Astrocyte (in vitro differentiated cells and primary cell): ENCODE data around the gene DGKZ. TPM values are rescaled to one million over a fixed set of nuclear protein-coding genes. Genes with fewer than 3 reads are reported as not detected.

ENCODE experiments used
- DNase-seq: peaks from one replicate; pipeline ENCODE4 v3.0.0-alpha.2; 2010; ENCODE audit warnings: low read depth
- FAIRE-seq: peaks from 2 replicates; lab custom pipeline; 2011; peaks lifted over from hg19 to GRCh38; lab: Jason Lieb, UNC
- H2AFZ ChIP-seq: 2 replicates; pipeline ENCODE4 v1.6.0; 2012; ENCODE audit warnings: low read depth, low read length, inconsistent platforms
- H3K27ac ChIP-seq: 2 replicates; pipeline ENCODE4 v1.5.1; 2011; ENCODE audit warnings: low read depth, low read length, inconsistent platforms
- H3K27me3 ChIP-seq: 2 replicates; pipeline ENCODE4 v1.6.0; 2011; ENCODE audit warnings: low read length, inconsistent platforms; ENCODE audit not compliant: insufficient read depth
- H3K36me3 ChIP-seq: 2 replicates; pipeline ENCODE4 v1.5.1; 2011; ENCODE audit warnings: low read length, inconsistent platforms; ENCODE audit not compliant: insufficient read depth
- H3K4me1 ChIP-seq: 2 replicates; pipeline ENCODE4 v1.5.1; 2011; ENCODE audit warnings: low read length, inconsistent platforms; ENCODE audit not compliant: insufficient read depth
- H3K4me2 ChIP-seq: 2 replicates; pipeline ENCODE4 v1.6.0; 2012; ENCODE audit warnings: low read length, inconsistent platforms
- H3K4me3 ChIP-seq: 2 replicates; pipeline ENCODE4 v1.5.1; 2011; ENCODE audit warnings: low read depth, mild to moderate bottlenecking, low read length, inconsistent platforms; ENCODE audit not compliant: insufficient read depth
- H3K79me2 ChIP-seq: 2 replicates; pipeline ENCODE4 v1.6.0; 2012; ENCODE audit warnings: mild to moderate bottlenecking, low read length, inconsistent platforms; ENCODE audit not compliant: insufficient read depth
- H3K9ac ChIP-seq: 2 replicates; pipeline ENCODE4 v1.6.0; 2012; ENCODE audit warnings: mild to moderate bottlenecking, low read length, inconsistent platforms
- H3K9me3 ChIP-seq: 2 replicates; pipeline ENCODE4 v1.5.1; 2012; ENCODE audit warnings: low read depth, mild to moderate bottlenecking, low read length, inconsistent platforms; ENCODE audit not compliant: insufficient read depth
- H4K20me1 ChIP-seq: 2 replicates; pipeline ENCODE4 v1.6.0; 2012; ENCODE audit warnings: low read length, inconsistent platforms; ENCODE audit not compliant: insufficient read depth
- H3K27ac Mint-ChIP-seq: one replicate; pipeline ENCODE4 v1.8.0; 2021; ENCODE audit warnings: mild to moderate bottlenecking, mixed read lengths; ENCODE audit not compliant: unreplicated experiment
- H3K27me3 Mint-ChIP-seq: one replicate; pipeline ENCODE4 v1.8.0; 2021; ENCODE audit warnings: low read depth, mixed read lengths; ENCODE audit not compliant: unreplicated experiment
- H3K36me3 Mint-ChIP-seq: one replicate; pipeline ENCODE4 v1.8.0; 2021; ENCODE audit warnings: low read depth, mixed read lengths; ENCODE audit not compliant: unreplicated experiment
- H3K4me1 Mint-ChIP-seq: one replicate; pipeline ENCODE4 v1.8.0; 2021; ENCODE audit warnings: low read depth, mixed read lengths; ENCODE audit not compliant: unreplicated experiment
- H3K4me3 Mint-ChIP-seq: one replicate; pipeline ENCODE4 v1.8.0; 2021; ENCODE audit warnings: mild to moderate bottlenecking, moderate library complexity, mixed read lengths; ENCODE audit not compliant: unreplicated experiment
- H3K9me3 Mint-ChIP-seq: one replicate; pipeline ENCODE4 v1.8.0; 2021; ENCODE audit warnings: mild to moderate bottlenecking, mixed read lengths; ENCODE audit not compliant: unreplicated experiment
- CTCF ChIP-seq: IDR thresholded peaks from 2 replicates; pipeline ENCODE4 v1.5.1; 2011; ENCODE audit warnings: low read depth, mild to moderate bottlenecking, inconsistent platforms, low read length, moderate library complexity; ENCODE audit not compliant: insufficient read depth
- EZH2 ChIP-seq: IDR thresholded peaks from 2 replicates; pipeline ENCODE4 v1.6.1; 2012; ENCODE audit warnings: mild to moderate bottlenecking, low read length, inconsistent platforms; ENCODE audit not compliant: insufficient read depth
- total RNA-seq: library from RNA; stranded (reverse); gene quantifications from 2 replicates; pipeline ENCODE4 v1.2.1, GENCODE V29; 2021

The DGKZ gene
- total RNA-seq, 1 donor from 2014 or later, result 59.3 TPM

- H3K4me3 ChIP-seq, result no peak overlapping the region
- H3K79me2 ChIP-seq, result no peaks in the 10 kb centered on the region
- H3K27ac ChIP-seq, result no peak overlapping the region
- no peak overlapping the region for H3K4me2 ChIP-seq
- no peak overlapping the region for H2AFZ ChIP-seq
- TF ChIP-seq CTCF, result no peak
- TF ChIP-seq EZH2, result no peak
- H3K36me3 ChIP-seq, result peaks cover 50% of the 10 kb centered on the region
- peaks cover 11% of the 10 kb centered on the region for H3K4me1 Mint-ChIP-seq
- H3K9me3 Mint-ChIP-seq, result peaks cover 1% of the 10 kb centered on the region
- no peaks in the 10 kb centered on the region for H3K9me3 ChIP-seq
- DNase-seq, result no peak
- H3K4me1 ChIP-seq, result no peaks in the 10 kb centered on the region
- H3K9ac ChIP-seq, result no peak overlapping the region
- peaks cover 43% of the 10 kb centered on the region for H4K20me1 ChIP-seq
- H3K27me3 Mint-ChIP-seq, result no peaks in the 10 kb centered on the region
- peaks cover 41% of the 10 kb centered on the region for H3K36me3 Mint-ChIP-seq
- no peak for FAIRE-seq
- no peak overlapping the region for H3K4me3 Mint-ChIP-seq
- H3K27ac Mint-ChIP-seq, result no peak overlapping the region
- H3K27me3 ChIP-seq, result no peaks in the 10 kb centered on the region
Measured at GRCh38 chr11:46319074-46319453, 28.2 kb upstream of the DGKZ start.

GRCh38 chr11:46321757-46322156 lies 25.5 kb upstream of the DGKZ start:
- H3K36me3 Mint-ChIP-seq, result peaks cover 39% of the 10 kb centered on the region
- peak overlapping the region; percentile 22 for H3K27ac Mint-ChIP-seq
- peaks cover 1% of the 10 kb centered on the region for H3K9me3 Mint-ChIP-seq
- Histone ChIP-seq H2AFZ (no peak overlapping the region), H3K36me3 (peaks cover 41% of the 10 kb centered on the region), H4K20me1 (peaks cover 33% of the 10 kb centered on the region), H3K27me3 (no peaks in the 10 kb centered on the region), H3K4me1 (no peaks in the 10 kb centered on the region), H3K9me3 (no peaks in the 10 kb centered on the region), H3K79me2 (no peaks in the 10 kb centered on the region), H3K9ac (no peak overlapping the region), H3K4me2 (no peak overlapping the region), H3K27ac (no peak overlapping the region), H3K4me3 (no peak overlapping the region)
- DNase-seq (no peak), FAIRE-seq (no peak)
- TF ChIP-seq EZH2 (no peak), CTCF (no peak)
- H3K4me1 Mint-ChIP-seq, result peaks cover 13% of the 10 kb centered on the region
- no peaks in the 10 kb centered on the region for H3K27me3 Mint-ChIP-seq
- no peak overlapping the region for H3K4me3 Mint-ChIP-seq

- no peak overlapping the region for H3K9ac ChIP-seq
- peaks cover 1% of the 10 kb centered on the region for H3K9me3 Mint-ChIP-seq
- no peak overlapping the region for H3K4me2 ChIP-seq
- DNase-seq, result no peak
- peak; percentile 12 for TF ChIP-seq CTCF
- no peak for TF ChIP-seq EZH2
- peaks cover 31% of the 10 kb centered on the region for H3K36me3 ChIP-seq
- peaks cover 41% of the 10 kb centered on the region for H3K36me3 Mint-ChIP-seq
- H3K27me3 ChIP-seq, result no peaks in the 10 kb centered on the region
- no peaks in the 10 kb centered on the region for H3K79me2 ChIP-seq
- H3K27me3 Mint-ChIP-seq, result no peaks in the 10 kb centered on the region
- peaks cover 13% of the 10 kb centered on the region for H3K4me1 Mint-ChIP-seq
- no peak for FAIRE-seq
- H3K9me3 ChIP-seq, result no peaks in the 10 kb centered on the region
- peak overlapping the region; percentile 69 for H3K27ac Mint-ChIP-seq
- H3K4me3 ChIP-seq, result no peak overlapping the region
- H4K20me1 ChIP-seq, result peaks cover 24% of the 10 kb centered on the region
- H3K4me3 Mint-ChIP-seq, result no peak overlapping the region
- no peak overlapping the region for H3K27ac ChIP-seq
- no peak overlapping the region for H2AFZ ChIP-seq
- H3K4me1 ChIP-seq, result no peaks in the 10 kb centered on the region
Measured at GRCh38 chr11:46322759-46323158, 24.5 kb upstream of the DGKZ start.
